NCI-H2081 (cell line): Measurements from ENCODE around the gene ATP5MC2.
"Not testable (repeated sequence)": the region's sequence is repeated elsewhere in the genome, so short reads cannot be mapped to it uniquely, and the experiment has no call there.

Source experiments
- DNase-seq, 2 experiments: peaks; one replicate each; lab custom pipeline; 2025; lab: John Stamatoyannopoulos, UW

Gene ATP5MC2

GRCh38 chr12:53694756-53695151 is 18.9 kb upstream of the ATP5MC2 start:
- DNase-seq, result no peak

- no peak for DNase-seq
Measured at GRCh38 chr12:53688134-53688533, 12.3 kb upstream of the ATP5MC2 start.

DNA sequence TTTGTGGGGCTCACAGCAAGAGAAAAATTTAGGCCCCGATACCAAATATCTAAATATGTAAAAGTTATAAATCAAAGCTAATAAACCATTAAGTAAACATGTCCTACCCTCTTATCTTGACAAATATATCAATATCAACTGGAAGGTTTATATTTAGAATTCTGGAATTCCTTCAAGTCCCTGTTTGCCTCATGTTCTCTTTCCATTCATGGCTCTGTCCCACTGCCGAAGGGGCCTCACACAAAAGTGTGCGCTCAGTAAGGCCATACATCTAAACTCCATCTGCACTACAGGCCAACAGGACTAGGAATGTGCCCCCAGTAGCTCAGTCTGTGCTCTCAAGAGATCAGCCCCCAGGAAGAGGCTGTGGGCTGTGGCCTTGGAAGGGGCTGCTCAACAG is 10.6 kb upstream of the ATP5MC2 start:
- DNase-seq, result no peak

DNA sequence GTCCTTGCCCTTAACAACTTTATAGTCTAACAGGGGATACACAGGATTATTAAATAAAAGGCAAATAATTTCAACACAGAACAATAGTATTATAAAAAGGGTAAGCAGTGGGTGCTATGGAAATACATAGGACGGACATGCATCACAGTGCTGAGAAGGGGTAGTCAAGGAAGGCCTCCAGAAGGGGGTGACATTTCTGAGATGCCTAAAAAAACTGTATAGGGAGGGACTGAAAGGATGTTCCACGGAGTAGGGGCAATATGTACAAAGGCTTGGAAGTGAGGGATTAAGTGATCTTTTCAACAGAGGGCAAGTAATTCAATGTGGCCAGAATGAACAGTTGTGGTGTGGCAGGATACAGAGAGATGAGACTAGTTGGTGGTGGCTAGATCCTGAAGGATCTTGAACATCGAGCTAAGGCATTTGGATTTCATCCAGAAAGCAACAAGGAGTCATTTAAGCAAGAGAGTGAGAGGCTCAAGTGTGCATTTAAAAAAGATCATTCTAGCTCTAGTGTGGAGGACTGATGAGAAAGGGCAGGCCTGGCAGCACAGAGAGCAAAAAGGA is 8.9 kb upstream of the ATP5MC2 start:
- no peak for DNase-seq

DNA sequence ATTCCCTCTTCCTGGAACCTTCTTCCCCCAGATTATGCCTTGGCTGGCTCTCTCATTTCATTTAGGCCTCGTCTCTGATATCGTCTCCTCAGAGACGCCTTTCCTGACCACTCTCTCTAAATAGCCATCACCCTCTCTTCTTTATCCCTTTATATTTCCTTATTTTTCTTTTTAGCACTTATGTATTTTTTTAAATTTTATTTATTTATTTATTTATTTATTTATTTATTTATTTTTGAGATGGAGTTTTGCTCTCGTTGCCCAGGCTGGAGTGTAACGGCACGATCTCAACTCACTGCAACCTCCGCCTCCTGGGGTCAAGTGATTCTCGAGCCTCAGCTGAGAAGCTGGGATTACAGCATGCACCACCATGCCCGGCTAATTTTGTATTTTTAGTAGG is 8.1 kb upstream of the ATP5MC2 start:
- no peak for DNase-seq

DNA sequence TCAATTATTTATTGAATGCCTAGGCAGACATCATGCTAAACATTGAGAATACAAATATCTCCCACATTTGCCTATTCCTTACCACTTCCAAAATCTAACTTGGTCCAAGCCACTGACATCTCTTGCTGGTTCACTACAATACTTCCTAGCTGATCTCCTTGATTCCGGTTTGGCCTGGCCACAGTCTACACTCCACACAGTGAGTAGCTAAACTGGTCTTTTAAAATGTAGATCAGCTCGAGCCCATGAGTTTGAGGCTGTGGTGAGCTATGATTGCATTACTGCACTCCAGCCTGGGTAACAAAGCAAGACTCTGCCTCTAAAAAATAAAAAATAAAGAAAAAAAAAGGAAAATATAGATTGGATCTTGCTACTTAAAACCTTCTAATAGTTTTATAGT is 7.6 kb upstream of the ATP5MC2 start:
- DNase-seq, result no peak

DNA sequence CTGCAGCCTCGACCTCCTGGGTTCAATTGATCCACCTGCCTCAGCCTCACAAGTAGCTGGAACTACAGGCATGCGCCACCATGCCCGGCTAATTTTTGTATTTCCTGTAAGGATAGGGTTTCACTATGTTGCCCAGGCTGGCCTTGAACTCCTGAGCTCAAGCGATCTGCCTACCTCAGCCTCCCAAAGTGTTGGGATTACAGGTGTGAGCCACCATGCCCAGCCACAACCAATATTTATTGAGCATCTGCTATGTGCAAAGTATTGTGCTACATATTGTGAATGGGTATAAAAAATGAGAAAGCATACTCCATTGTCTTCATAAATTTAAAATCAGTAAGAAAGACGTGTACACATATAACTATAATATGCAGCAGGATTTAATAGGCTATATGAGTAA is 4.2 kb upstream of the ATP5MC2 start:
- not testable (repeated sequence) for DNase-seq

- no peak for DNase-seq
Measured at GRCh38 chr12:53677800-53678148, 1.9 kb upstream of the ATP5MC2 start.

GRCh38 chr12:53677016-53677799 is 1.3 kb upstream of the ATP5MC2 start:
- DNase-seq, result no peak

DNA sequence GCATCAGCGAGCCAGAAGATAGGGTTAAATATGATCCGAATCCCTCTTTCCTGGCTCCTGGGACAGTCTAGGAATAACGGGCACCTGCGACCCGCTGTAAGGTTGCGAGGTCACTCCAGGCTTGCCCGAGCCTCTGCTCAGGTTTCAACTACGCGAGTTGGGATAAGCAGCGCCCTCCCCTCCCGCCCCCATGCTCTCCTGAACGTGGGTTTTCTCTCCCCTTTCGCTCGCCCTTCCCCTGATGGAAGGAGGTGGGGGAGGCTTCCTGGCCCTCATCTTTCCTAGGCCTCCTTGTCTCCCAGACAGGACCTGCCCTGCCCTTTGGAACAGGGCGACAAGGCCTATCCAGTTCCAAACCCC is 753 bp upstream of the ATP5MC2 start:
- no peak for DNase-seq

- DNase-seq, result no peak
Measured at GRCh38 chr12:53674977-53675700, 744 bp downstream of the ATP5MC2 start.

DNA sequence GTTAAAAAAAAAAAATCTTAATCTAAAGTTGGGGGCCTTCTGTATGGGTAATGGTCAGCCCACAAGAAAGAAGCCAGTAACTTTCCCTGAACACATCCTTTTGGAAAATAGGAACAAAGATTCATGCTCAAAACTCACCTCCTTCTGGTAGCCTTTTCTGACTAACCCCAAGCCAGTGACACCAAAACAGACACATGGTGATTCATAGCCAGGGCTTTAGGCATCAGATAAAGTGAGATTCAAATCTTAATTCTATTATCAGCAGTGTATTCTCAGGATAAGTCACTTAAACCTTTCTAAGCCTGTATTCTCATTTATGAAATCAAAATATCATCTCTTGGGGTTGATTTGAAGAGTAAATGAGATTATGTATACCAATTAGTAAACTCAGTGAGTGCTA is 4.9 kb downstream of the ATP5MC2 start:
- DNase-seq, result no peak

DNA sequence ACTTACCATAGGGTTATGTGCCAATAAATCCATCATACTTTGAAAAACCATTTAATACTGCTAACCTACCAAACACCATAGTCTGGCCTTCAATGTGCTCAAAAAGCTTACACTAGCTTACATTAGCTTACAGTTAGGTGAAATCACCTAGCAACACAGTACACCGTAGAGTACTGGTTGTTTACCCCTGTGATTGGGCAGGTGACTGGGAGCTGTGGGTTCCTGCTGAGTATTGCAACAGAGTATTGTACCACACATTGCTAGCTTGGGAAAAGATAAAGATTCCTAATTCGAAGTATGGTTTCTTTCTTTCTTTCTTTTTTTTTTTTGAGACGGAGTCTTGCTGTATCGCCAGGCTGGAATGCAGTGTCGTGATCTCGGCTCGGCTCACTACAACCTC is 5.6 kb downstream of the ATP5MC2 start:
- DNase-seq, result no peak

- no peak for DNase-seq
Measured at GRCh38 chr12:53667080-53667479, 8.8 kb downstream of the ATP5MC2 start.

DNA sequence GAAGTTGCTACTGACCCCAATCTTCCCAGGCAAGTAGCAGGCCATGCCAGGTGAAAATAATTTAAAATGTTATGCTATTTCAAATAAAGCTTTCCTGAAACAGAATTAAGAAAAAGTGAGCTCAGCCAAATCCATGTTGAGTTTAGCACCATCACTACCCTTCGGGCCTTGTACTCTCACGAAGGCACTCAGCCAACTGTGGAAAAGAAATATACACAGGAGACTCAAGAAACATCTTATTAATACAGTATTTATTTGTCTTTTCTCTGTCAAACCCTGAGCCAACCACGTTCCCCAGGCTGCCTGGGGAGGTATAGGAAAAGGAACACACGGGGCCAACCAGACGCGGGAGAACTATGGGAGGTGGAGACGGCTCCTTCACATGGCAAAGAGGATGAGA is 10.9 kb downstream of the ATP5MC2 start:
- no peak for DNase-seq

GRCh38 chr12:53664191-53664590 is 11.7 kb downstream of the ATP5MC2 start:
- DNase-seq, result no peak

- DNase-seq, result no peak
Measured at GRCh38 chr12:53660041-53660440, 15.8 kb downstream of the ATP5MC2 start.

GRCh38 chr12:53659571-53659981 is 16.3 kb downstream of the ATP5MC2 start:
- peak in 1 of 2 experiments; percentile 13 for DNase-seq

DNA sequence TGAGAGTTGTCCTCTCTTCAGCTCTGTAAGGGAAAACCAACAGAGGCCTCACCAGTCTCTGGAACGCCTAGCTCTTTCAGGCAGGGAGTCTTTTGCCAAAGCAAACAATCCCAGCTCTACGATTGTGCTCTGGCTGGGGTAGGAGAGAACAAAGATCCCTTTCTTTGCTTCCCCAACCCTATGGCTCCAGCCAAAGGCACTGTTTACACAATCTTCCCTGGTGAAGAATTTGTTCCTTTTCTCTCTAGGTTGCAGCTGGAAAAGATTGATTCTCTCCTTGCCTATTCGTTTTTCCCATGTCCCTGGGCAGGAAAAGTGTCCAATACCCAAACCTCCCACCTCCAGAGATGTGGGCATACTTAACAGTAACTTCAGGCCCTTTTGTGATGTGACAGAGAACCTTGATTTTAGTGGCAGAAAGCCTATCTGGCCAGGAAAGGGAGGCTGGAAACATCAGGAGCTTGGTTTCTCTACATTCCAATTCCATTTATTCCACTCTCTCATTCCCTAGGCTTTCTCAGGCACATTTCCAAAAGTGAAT is 16.8 kb downstream of the ATP5MC2 start:
- peak; percentile 63 to 87 for DNase-seq

DNA sequence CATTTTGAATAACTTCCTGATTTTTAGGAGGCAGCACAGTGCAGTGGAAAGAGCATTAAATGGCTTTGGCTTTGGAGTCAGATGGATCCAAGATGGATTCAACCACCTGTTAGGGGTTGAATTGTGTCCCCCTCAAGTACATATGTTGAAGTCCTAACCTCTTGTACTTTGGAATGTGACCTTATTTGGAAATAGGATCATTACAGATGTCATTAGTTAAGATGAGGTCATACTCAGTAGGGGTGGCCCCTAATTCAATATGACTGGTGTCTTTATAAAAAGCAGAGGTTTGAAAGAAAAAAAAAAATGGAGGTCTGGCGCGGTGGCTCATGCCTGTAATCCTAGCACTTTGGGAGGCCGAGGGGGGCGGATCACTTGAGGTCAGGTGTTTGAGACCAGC is 18.8 kb downstream of the ATP5MC2 start:
- no peak for DNase-seq

DNA sequence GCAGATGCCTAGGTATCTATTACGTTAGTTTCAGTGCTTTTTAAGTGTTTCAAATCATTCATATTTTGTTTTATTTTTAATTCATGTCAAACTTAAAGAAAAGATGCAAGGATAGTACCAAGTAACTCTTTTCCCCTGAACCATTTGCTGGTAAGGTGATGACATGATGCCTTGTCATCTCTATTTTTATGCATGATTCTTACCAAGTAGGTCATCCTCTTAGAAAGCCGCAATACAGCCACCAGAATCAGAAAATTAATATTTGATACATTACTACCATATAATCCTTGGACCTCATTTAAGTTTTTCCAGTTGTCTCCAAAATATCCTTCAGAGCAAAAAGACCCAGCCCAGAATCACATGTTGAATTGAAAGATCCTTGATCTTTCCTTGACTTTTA is 22.3 kb downstream of the ATP5MC2 start:
- DNase-seq, result no peak

- DNase-seq, result no peak
Measured at GRCh38 chr12:53652366-53652765, 23.5 kb downstream of the ATP5MC2 start.

DNA sequence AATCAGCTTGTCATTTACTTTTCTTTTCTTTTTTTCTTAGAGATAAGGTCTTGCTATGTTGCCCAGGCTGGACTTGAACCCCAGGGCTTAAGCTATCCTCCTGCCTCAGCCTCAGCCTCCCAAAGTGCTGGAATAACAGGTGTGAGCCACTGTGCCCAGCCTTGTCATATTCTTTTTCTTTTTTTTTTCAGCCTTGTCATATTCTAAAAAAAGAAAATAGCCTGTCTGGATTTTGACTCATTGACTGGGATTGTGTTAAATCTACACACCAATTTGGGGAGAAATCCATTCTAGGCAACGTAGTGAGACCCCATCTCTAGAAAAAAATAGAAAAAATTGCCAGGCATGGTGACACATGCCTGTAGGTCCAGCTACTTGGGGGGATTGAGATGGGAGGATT is 24.1 kb downstream of the ATP5MC2 start:
- DNase-seq, result no peak
